ENCODE data around the gene DRAM1.
"Not testable (repeated sequence)": the region's sequence is repeated elsewhere in the genome, so short reads cannot be mapped to it uniquely, and the experiment has no call there.

DRAM1 gene

GRCh38 chr12:101915841-101916240 lies 38.5 kb downstream of the DRAM1 start:
- Histone ChIP-seq H3K4ac (ENCODE audit: low read depth in 1 of 2, low read length in 2 of 2) (no peak overlapping the region), H3K4me1 (ENCODE audit: control insufficient read depth, insufficient read depth, low read depth, low read length) (no peaks in the 10 kb centered on the region), H2BK15ac (ENCODE audit: low read depth, poor library complexity, severe bottlenecking) (no peak overlapping the region), H2AFZ (ENCODE audit: low read depth, low read length) (no peak overlapping the region), H4K91ac (ENCODE audit: low read length) (no peak overlapping the region), H3K27me3 (ENCODE audit: control insufficient read depth in 1 of 2, insufficient read depth in 1 of 2, low read length in 2 of 2) (no peaks in the 10 kb centered on the region), H3K9ac (ENCODE audit: low read length) (no peak overlapping the region), H3K27ac (ENCODE audit: low read length, poor library complexity, severe bottlenecking) (no peak overlapping the region), H3K79me1 (replicated peaks; ENCODE audit: low read length, poor library complexity, severe bottlenecking) (peaks cover 4% of the 10 kb centered on the region), H3K36me3 (ENCODE audit: control insufficient read depth in 1 of 2, insufficient read depth in 2 of 2, low read depth in 1 of 2, low read length in 2 of 2) (peaks cover 6 to 30% of the 10 kb centered on the region in 2 experiments), H2AK5ac (ENCODE audit: low read length, severe bottlenecking) (no peak overlapping the region), H3K18ac (ENCODE audit: low read depth in 1 of 2, low read length in 2 of 2) (no peak overlapping the region), H2BK5ac (ENCODE audit: low read depth, low read length, poor library complexity, severe bottlenecking) (no peak overlapping the region), H2BK120ac (ENCODE audit: low read depth, low read length) (no peak overlapping the region), H4K8ac (ENCODE audit: low read length) (no peak overlapping the region), H3K4me2 (ENCODE audit: low read length, poor library complexity, severe bottlenecking) (no peak overlapping the region), H3K23ac (ENCODE audit: low read length in 2 of 2) (no peak overlapping the region), H3K4me3 (ENCODE audit: insufficient read depth in 1 of 2, low read depth in 1 of 2, low read length in 2 of 2) (no peak overlapping the region), H3K9me3 (ENCODE audit: control insufficient read depth, low read length) (no peaks in the 10 kb centered on the region), H2BK12ac (ENCODE audit: low read length in 2 of 2) (no peak overlapping the region), H3K14ac (ENCODE audit: low read length in 2 of 2) (no peak overlapping the region)
- DNase-seq: no peak
- over 99% methylated on average over 5 of the region's 5 CpGs for WGBS

- H3K9me3 ChIP-seq (ENCODE audit: control insufficient read depth, low read length); H3K27ac ChIP-seq (ENCODE audit: low read length, poor library complexity, severe bottlenecking); H4K8ac ChIP-seq (ENCODE audit: low read length); H3K4me2 ChIP-seq (ENCODE audit: low read length, poor library complexity, severe bottlenecking); H3K27me3 ChIP-seq (ENCODE audit: control insufficient read depth in 1 of 2, insufficient read depth in 1 of 2, low read length in 2 of 2); H2AFZ ChIP-seq (ENCODE audit: low read depth, low read length); H3K23ac ChIP-seq (ENCODE audit: low read length in 2 of 2); H3K4me1 ChIP-seq (ENCODE audit: control insufficient read depth, insufficient read depth, low read depth, low read length); H2BK120ac ChIP-seq (ENCODE audit: low read depth, low read length); DNase-seq; H3K4me3 ChIP-seq (ENCODE audit: insufficient read depth in 1 of 2, low read depth in 1 of 2, low read length in 2 of 2); H3K4ac ChIP-seq (ENCODE audit: low read depth in 1 of 2, low read length in 2 of 2); H3K18ac ChIP-seq (ENCODE audit: low read depth in 1 of 2, low read length in 2 of 2); H3K14ac ChIP-seq (ENCODE audit: low read length in 2 of 2); H2BK12ac ChIP-seq (ENCODE audit: low read length in 2 of 2); H3K9ac ChIP-seq (ENCODE audit: low read length); H3K79me1 ChIP-seq (replicated peaks; ENCODE audit: low read length, poor library complexity, severe bottlenecking); H2BK15ac ChIP-seq (ENCODE audit: low read depth, poor library complexity, severe bottlenecking); H2AK5ac ChIP-seq (ENCODE audit: low read length, severe bottlenecking); H2BK5ac ChIP-seq (ENCODE audit: low read depth, low read length, poor library complexity, severe bottlenecking); H4K91ac ChIP-seq (ENCODE audit: low read length): not testable (repeated sequence)
- peaks cover 13 to 52% of the 10 kb centered on the region in 2 experiments for H3K36me3 ChIP-seq (ENCODE audit: control insufficient read depth in 1 of 2, insufficient read depth in 2 of 2, low read depth in 1 of 2, low read length in 2 of 2)
- 98% methylated on average over 3 of the region's 4 CpGs for WGBS
Measured at GRCh38 chr12:101918805-101919204, 41.4 kb downstream of the DRAM1 start.

- no peak for DNase-seq
Measured at GRCh38 chr12:101919447-101919846, 42.1 kb downstream of the DRAM1 start.

GRCh38 chr12:101920906-101921305 lies 43.5 kb downstream of the DRAM1 start:
- H3K27ac ChIP-seq (ENCODE audit: low read length, poor library complexity, severe bottlenecking): no peak overlapping the region
- no peak overlapping the region for H3K4me2 ChIP-seq (ENCODE audit: low read length, poor library complexity, severe bottlenecking)
- H2BK120ac ChIP-seq (ENCODE audit: low read depth, low read length): no peak overlapping the region
- no peak overlapping the region for H2BK5ac ChIP-seq (ENCODE audit: low read depth, low read length, poor library complexity, severe bottlenecking)
- H3K14ac ChIP-seq (ENCODE audit: low read length in 2 of 2): no peak overlapping the region
- no peak overlapping the region for H2BK15ac ChIP-seq (ENCODE audit: low read depth, poor library complexity, severe bottlenecking)
- no peak overlapping the region for H4K91ac ChIP-seq (ENCODE audit: low read length)
- no peak overlapping the region for H4K8ac ChIP-seq (ENCODE audit: low read length)
- no peak overlapping the region for H2AFZ ChIP-seq (ENCODE audit: low read depth, low read length)
- no peak overlapping the region for H3K9ac ChIP-seq (ENCODE audit: low read length)
- H3K79me1 ChIP-seq (replicated peaks; ENCODE audit: low read length, poor library complexity, severe bottlenecking): no peaks in the 10 kb centered on the region
- H3K18ac ChIP-seq (ENCODE audit: low read depth in 1 of 2, low read length in 2 of 2): no peak overlapping the region
- H2BK12ac ChIP-seq (ENCODE audit: low read length in 2 of 2): no peak overlapping the region
- DNase-seq: no peak
- no peak overlapping the region for H2AK5ac ChIP-seq (ENCODE audit: low read length, severe bottlenecking)
- H3K23ac ChIP-seq (ENCODE audit: low read length in 2 of 2): no peak overlapping the region
- peaks cover 13 to 46% of the 10 kb centered on the region in 2 experiments for H3K36me3 ChIP-seq (ENCODE audit: control insufficient read depth in 1 of 2, insufficient read depth in 2 of 2, low read depth in 1 of 2, low read length in 2 of 2)
- peaks cover 2% of the 10 kb centered on the region for H3K4me1 ChIP-seq (ENCODE audit: control insufficient read depth, insufficient read depth, low read depth, low read length)
- 100% methylated on average over 1 of the region's 2 CpGs for WGBS
- no peaks in the 10 kb centered on the region for H3K27me3 ChIP-seq (ENCODE audit: control insufficient read depth in 1 of 2, insufficient read depth in 1 of 2, low read length in 2 of 2)
- no peak overlapping the region for H3K4ac ChIP-seq (ENCODE audit: low read depth in 1 of 2, low read length in 2 of 2)
- no peaks in the 10 kb centered on the region for H3K9me3 ChIP-seq (ENCODE audit: control insufficient read depth, low read length)
- H3K4me3 ChIP-seq (ENCODE audit: insufficient read depth in 1 of 2, low read depth in 1 of 2, low read length in 2 of 2): no peak overlapping the region

More at GRCh38 chr12:101919447-101919846, 42.1 kb downstream of the DRAM1 start:
- Histone ChIP-seq H3K79me1 (replicated peaks; ENCODE audit: low read length, poor library complexity, severe bottlenecking) (no peaks in the 10 kb centered on the region), H4K91ac (ENCODE audit: low read length) (no peak overlapping the region), H3K23ac (ENCODE audit: low read length in 2 of 2) (no peak overlapping the region), H3K4me2 (ENCODE audit: low read length, poor library complexity, severe bottlenecking) (no peak overlapping the region), H2BK5ac (ENCODE audit: low read depth, low read length, poor library complexity, severe bottlenecking) (no peak overlapping the region), H2BK120ac (ENCODE audit: low read depth, low read length) (no peak overlapping the region), H4K8ac (ENCODE audit: low read length) (no peak overlapping the region), H3K36me3 (ENCODE audit: control insufficient read depth in 1 of 2, insufficient read depth in 2 of 2, low read depth in 1 of 2, low read length in 2 of 2) (peaks cover 13 to 48% of the 10 kb centered on the region in 2 experiments), H2BK15ac (ENCODE audit: low read depth, poor library complexity, severe bottlenecking) (no peak overlapping the region), H3K27me3 (ENCODE audit: control insufficient read depth in 1 of 2, insufficient read depth in 1 of 2, low read length in 2 of 2) (no peaks in the 10 kb centered on the region), H3K4me3 (ENCODE audit: insufficient read depth in 1 of 2, low read depth in 1 of 2, low read length in 2 of 2) (no peak overlapping the region), H3K14ac (ENCODE audit: low read length in 2 of 2) (no peak overlapping the region), H3K18ac (ENCODE audit: low read depth in 1 of 2, low read length in 2 of 2) (no peak overlapping the region), H3K4me1 (ENCODE audit: control insufficient read depth, insufficient read depth, low read depth, low read length) (no peaks in the 10 kb centered on the region), H2BK12ac (ENCODE audit: low read length in 2 of 2) (no peak overlapping the region), H2AK5ac (ENCODE audit: low read length, severe bottlenecking) (no peak overlapping the region), H3K27ac (ENCODE audit: low read length, poor library complexity, severe bottlenecking) (no peak overlapping the region), H3K9me3 (ENCODE audit: control insufficient read depth, low read length) (no peaks in the 10 kb centered on the region), H3K4ac (ENCODE audit: low read depth in 1 of 2, low read length in 2 of 2) (no peak overlapping the region), H2AFZ (ENCODE audit: low read depth, low read length) (no peak overlapping the region), H3K9ac (ENCODE audit: low read length) (no peak overlapping the region)
- WGBS: 95% methylated on average over 3 of the region's 3 CpGs

Data from mesenchymal stem cell (in vitro differentiated cells and primary cell).